Upper lobe of left lung (tissue), 6 donors: ENCODE data around the gene ARHGAP12. TPM values are rescaled to one million over a fixed set of nuclear protein-coding genes. Genes with fewer than 3 reads are reported as not detected.
"Not testable (repeated sequence)": the region's sequence is repeated elsewhere in the genome, so short reads cannot be mapped to it uniquely, and the experiment has no call there.

ENCODE experiments used
- ATAC-seq, 2 donors: fragments of 200-7000 bp; cut with Tn5 transposase; one replicate each; pipeline ENCODE4 v1.9.1; 2022; ENCODE audit warnings: mild to moderate bottlenecking in 2 of 2, moderate library complexity in 2 of 2; ENCODE audit not compliant: low FRiP score in 2 of 2
- DNase-seq, 2 donors: peaks; one replicate each; pipeline ENCODE4 v3.0.0-alpha.2; 2019 to 2020
- H3K27ac ChIP-seq, 4 donors: fragments of 200-600 bp; sonication (generic); one replicate each; pipeline ENCODE4 v1.5.1; 2016 to 2019
- H3K27me3 ChIP-seq, 4 donors: fragments of 200-600 bp; sonication (generic); one replicate each; pipeline ENCODE4 v1.5.1; 2017 to 2019
- H3K36me3 ChIP-seq, 4 donors: fragments of 200-600 bp; sonication (generic); one replicate each; pipeline ENCODE4 v1.5.1; 2016 to 2019
- H3K4me1 ChIP-seq, 4 donors: fragments of 200-600 bp; sonication (generic); one replicate each; pipeline ENCODE4 v1.5.1; 2018 to 2019
- H3K4me3 ChIP-seq, 4 donors: fragments of 200-600 bp; sonication (generic); one replicate each; pipeline ENCODE4 v1.5.1; 2017 to 2019; ENCODE audit warnings: mild to moderate bottlenecking in 2 of 4, moderate library complexity in 1 of 4
- H3K9me3 ChIP-seq, 4 donors: fragments of 200-600 bp; sonication (generic); one replicate each; pipeline ENCODE4 v1.5.1; 2018 to 2019
- CTCF ChIP-seq, 6 experiments: fragments of 450-650 bp in 4 of 6; fragments of 200-600 bp in 2 of 6; sonication (generic) in 2 of 6; IDR thresholded peaks; one replicate each; pipeline ENCODE4 v1.5.1; 2016 to 2019; ENCODE audit warnings: antibody characterized with exemption in 6 of 6
- EP300 ChIP-seq, 4 donors: sonication (generic); formaldehyde crosslinking; IDR thresholded peaks; one replicate each; pipeline ENCODE4 v1.5.1; 2017; ENCODE audit warnings: antibody characterized with exemption in 4 of 4, control low read depth in 2 of 4
- POLR2A ChIP-seq, 4 donors: fragments of 450-650 bp; IDR thresholded peaks; one replicate each; pipeline ENCODE4 v1.5.1; 2016 to 2017; ENCODE audit warnings: antibody characterized with exemption in 4 of 4, mild to moderate bottlenecking in 2 of 4
- POLR2AphosphoS5 ChIP-seq, 2 donors: sonication (generic); formaldehyde crosslinking; IDR thresholded peaks; one replicate each; pipeline ENCODE4 v1.5.1; 2017; ENCODE audit warnings: antibody characterized with exemption in 2 of 2
- WGBS, 2 donors: methylation state at CpG; one replicate each; pipeline ENCODE4 v1.1.5; 2017 to 2018; 5-methylcytosine and 5-hydroxymethylcytosine counted together
- total RNA-seq, 6 donors: library from RNA; depleted of rRNA in 4 of 6; stranded (reverse); fragments of >200 nt in 4 of 6; gene quantifications; one replicate each; pipeline versions ENCODE4 v1.1.0 to v1.2.1, GENCODE V29; 2016 to 2021
- donor health status: DM: no; HTN: no; CAD: no; lungs with moderate emphysema.
- donor health status: DM: no; HTN: yes; CAD: no; lungs with severe emphysema.

Gene ARHGAP12
- total RNA-seq, 6 donors from 2014 or later = 16.8 to 63.2 (median 29.7) TPM

DNA sequence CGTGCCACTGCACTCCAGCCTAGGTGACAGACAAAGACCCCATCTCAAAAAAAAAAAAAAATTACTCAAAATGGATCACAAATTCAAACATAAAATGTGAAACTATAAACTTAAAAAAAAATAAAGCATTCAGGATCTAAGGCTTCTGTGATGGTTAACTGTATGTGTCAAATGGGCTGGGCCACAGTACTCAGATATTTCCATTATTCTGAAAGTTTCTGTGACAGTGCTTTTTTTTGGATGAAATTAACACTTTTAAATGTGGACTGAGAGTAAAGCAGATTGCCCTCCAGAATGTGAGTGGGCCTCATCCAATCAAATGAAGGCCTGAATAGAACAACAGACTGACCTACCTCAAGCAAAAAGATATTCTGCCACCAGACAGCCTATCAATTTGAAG lies 26.0 kb downstream of the ARHGAP12 start:
- WGBS, 2 donors = 94 to 100% methylated on average over 1 of the region's 1 CpG
- no peak for DNase-seq
- ATAC-seq = no peak
- TF ChIP-seq EP300 (IDR thresholded peaks at IDR 0.05) = no peak
- peaks cover 2 to 4% (median 3%) of the 10 kb centered on the region in 4 donors for H3K4me1 ChIP-seq
- peaks cover 0 to 4% (median under 1%) of the 10 kb centered on the region in 4 donors for H3K36me3 ChIP-seq
- no peaks in the 10 kb centered on the region for H3K27me3 ChIP-seq
- no peak overlapping the region for H3K4me3 ChIP-seq
- H3K9me3 ChIP-seq = no peaks in the 10 kb centered on the region
- no peak overlapping the region for H3K27ac ChIP-seq

DNA sequence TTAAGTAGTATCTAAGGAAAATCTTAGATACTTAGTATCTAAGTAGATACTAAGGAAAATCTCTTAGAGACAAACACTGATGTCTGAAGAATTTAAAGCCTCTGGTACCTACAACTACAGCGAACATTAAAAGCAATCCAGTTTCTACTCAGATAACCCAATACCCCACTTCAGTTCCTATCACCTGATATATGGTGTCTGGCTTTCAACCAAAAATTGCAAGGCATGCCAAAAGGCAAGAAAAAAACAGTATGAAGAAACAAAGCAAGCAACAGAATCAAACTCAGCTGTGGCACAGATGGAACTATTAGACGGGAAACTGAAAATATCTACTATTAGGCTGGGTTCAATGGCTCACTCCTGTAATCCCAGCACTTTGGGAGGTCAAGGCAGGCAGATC lies 31.1 kb downstream of the ARHGAP12 start:
- Histone ChIP-seq H3K27ac (peak overlapping the region in 1 of 4 donors; percentile 71), H3K36me3 (no peaks in the 10 kb centered on the region), H3K4me3 (no peak overlapping the region), H3K4me1 (peaks cover 7 to 18% (median 12%) of the 10 kb centered on the region in 4 donors), H3K9me3 (no peaks in the 10 kb centered on the region), H3K27me3 (no peaks in the 10 kb centered on the region)
- DNase-seq = no peak
- WGBS, 2 donors = 58 to 61% methylated on average over 2 of the region's 2 CpGs
- no peak for ATAC-seq
- TF ChIP-seq POLR2A (IDR thresholded peaks at IDR 0.05) = no peak
- TF ChIP-seq EP300 (IDR thresholded peaks at IDR 0.05) = no peak
- no peak for TF ChIP-seq CTCF (IDR thresholded peaks at IDR 0.05)

DNA sequence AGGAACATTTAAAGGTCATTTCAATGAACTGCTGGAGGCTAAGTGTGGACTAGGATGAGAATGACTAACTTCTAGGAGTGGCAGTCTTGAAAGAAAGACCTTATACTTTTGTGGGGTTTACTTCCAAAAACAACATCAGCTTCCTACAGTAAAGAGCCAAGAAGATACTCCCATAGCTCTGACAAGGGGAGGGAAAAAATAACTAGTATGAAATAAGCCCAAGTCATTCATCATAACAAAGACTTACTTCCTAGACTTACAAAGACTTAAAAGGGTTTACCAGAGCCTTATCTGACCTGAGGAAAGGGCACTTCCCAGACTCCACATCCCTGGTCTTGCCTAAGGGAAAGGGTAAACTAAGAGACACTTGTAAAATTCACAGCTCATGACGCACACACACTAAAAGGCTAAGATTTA lies 31.7 kb downstream of the ARHGAP12 start:
- peak overlapping the region in 1 of 4 donors; percentile 71 for H3K27ac ChIP-seq
- WGBS, 2 donors = 60 to 71% methylated on average over 1 of the region's 1 CpG
- no peak for DNase-seq

GRCh38 chr10:31895722-31896121 lies 32.9 kb downstream of the ARHGAP12 start:
- H3K4me3 ChIP-seq, H3K27ac ChIP-seq, H3K27me3 ChIP-seq, DNase-seq, H3K36me3 ChIP-seq, H3K9me3 ChIP-seq, ATAC-seq: not testable (repeated sequence)
- H3K4me1 ChIP-seq = peaks cover 7 to 18% (median 12%) of the 10 kb centered on the region in 4 donors
- WGBS, 2 donors = 94 to 95% methylated on average over 6 of the region's 6 CpGs

More for the DNA sequence above, 31.7 kb downstream of the ARHGAP12 start:
- H3K36me3 ChIP-seq = no peaks in the 10 kb centered on the region
- no peaks in the 10 kb centered on the region for H3K27me3 ChIP-seq
- no peak overlapping the region for H3K4me3 ChIP-seq
- no peaks in the 10 kb centered on the region for H3K9me3 ChIP-seq
- peak in 1 of 2 donors; percentile 91 for ATAC-seq
- peaks cover 7 to 18% (median 12%) of the 10 kb centered on the region in 4 donors for H3K4me1 ChIP-seq
- TF ChIP-seq POLR2AphosphoS5 (IDR thresholded peaks at IDR 0.05) (no peak), CTCF (IDR thresholded peaks at IDR 0.05) (no peak), EP300 (IDR thresholded peaks at IDR 0.05) (no peak), POLR2A (IDR thresholded peaks at IDR 0.05) (no peak)

DNA sequence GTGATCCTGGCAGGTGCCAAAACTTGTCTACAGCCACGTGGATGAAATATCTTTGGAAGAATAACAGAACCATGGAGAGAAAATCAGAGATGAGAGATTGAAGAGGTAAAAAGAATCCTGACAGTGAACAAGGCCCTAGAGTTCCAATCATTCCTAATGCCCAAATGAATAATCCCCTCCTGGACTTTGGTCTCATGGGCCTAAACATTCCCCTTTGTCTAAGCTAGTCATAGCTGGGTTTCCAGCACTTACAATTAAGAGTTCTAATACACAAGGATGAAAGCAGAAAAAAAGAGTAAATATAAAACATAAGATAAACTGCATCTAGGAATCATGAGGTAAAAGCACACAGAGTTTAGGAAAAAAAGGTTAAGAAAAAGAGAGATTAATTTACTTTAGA lies 40.2 kb downstream of the ARHGAP12 start:
- Histone ChIP-seq H3K27me3 (no peaks in the 10 kb centered on the region), H3K36me3 (no peaks in the 10 kb centered on the region), H3K27ac (peak overlapping the region in 1 of 4 donors; percentile 44), H3K4me1 (peaks cover 3 to 20% (median 7%) of the 10 kb centered on the region in 4 donors), H3K9me3 (no peaks in the 10 kb centered on the region), H3K4me3 (no peak overlapping the region)
- WGBS, 2 donors = 83 to 85% methylated on average over 1 of the region's 1 CpG
- TF ChIP-seq POLR2AphosphoS5 (IDR thresholded peaks at IDR 0.05) (no peak), EP300 (IDR thresholded peaks at IDR 0.05) (no peak), POLR2A (IDR thresholded peaks at IDR 0.05) (no peak), CTCF (IDR thresholded peaks at IDR 0.05) (no peak)
- DNase-seq = no peak
- ATAC-seq = no peak

- WGBS, 2 donors = 90 to 98% methylated on average over 7 of the region's 7 CpGs
- TF ChIP-seq CTCF (IDR thresholded peaks at IDR 0.05) (no peak), POLR2A (IDR thresholded peaks at IDR 0.05) (no peak), POLR2AphosphoS5 (IDR thresholded peaks at IDR 0.05) (no peak), EP300 (IDR thresholded peaks at IDR 0.05) (no peak)
- Histone ChIP-seq H3K9me3 (no peaks in the 10 kb centered on the region), H3K27ac (peak overlapping the region in 2 of 4 donors; percentile 44 to 52), H3K4me3 (no peak overlapping the region), H3K27me3 (no peaks in the 10 kb centered on the region), H3K4me1 (peaks cover 3 to 20% (median 7%) of the 10 kb centered on the region in 4 donors), H3K36me3 (no peaks in the 10 kb centered on the region)
- no peak for ATAC-seq
- DNase-seq = peak in 1 of 2 donors; percentile 16
Observed at GRCh38 chr10:31887850-31888249, 40.8 kb downstream of the ARHGAP12 start.
